ENCODE measurements around the gene ZNF487. TPM values are rescaled to one million over a fixed set of nuclear protein-coding genes. Genes with fewer than 3 reads are reported as not detected.

The ZNF487 gene
- total and polyA plus RNA-seq, 2 of the 4 experiments (the other 2 are of a cell fraction) = 1.7 to 2.7 TPM

DNA sequence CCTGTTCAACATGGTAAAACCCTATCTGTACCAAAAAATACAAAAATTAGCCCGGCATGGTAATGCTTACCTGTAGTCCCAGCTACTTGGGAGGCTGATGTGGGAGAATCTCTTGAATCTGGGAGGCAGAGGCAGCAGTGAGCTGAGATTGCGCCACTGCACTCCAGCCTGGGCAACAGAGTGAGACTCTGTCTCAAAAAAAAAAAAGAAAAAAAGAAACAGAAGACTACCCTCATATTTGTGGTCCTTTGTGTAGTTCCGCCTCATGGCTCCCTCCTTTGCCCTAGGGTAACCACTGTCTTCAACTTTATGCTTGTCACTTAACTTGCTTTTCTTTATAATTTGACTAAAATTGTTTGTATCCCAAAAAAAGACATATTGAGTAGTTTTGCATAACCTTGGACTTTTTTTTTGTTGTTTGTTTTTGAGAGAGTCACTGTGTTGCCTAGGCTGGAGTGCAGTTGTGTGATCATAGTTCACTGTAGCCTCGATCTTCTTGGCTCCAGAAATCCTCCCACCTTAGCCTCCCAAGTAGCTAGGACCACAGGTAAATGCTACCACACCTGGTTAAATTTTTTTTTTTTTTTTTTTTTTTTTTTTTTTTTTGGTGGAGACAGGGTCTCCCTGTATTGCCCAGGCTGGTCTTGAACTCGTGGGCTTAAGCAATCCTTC, 3.7 kb downstream of the ZNF487 start:
- WGBS, 2 experiments (ENCODE audit: extremely low coverage in 2 of 2, insufficient read length in 1 of 2) = no CpG with 5 or more reads among the region's 5 CpGs

More for the DNA sequence above, 3.7 kb downstream of the ZNF487 start:
- H3K9me1 ChIP-seq (ENCODE audit: insufficient read depth, low read length) = no peaks in the 10 kb centered on the region; the same call in 1 of the 2 replicates
- DNase-seq (no peak), ATAC-seq (ENCODE audit: low read depth) (no peak)
- no peak overlapping the region for H2AFZ ChIP-seq (replicated peaks; ENCODE audit: low read length, poor library complexity)
- H3K36me3 ChIP-seq (ENCODE audit: control insufficient read depth, insufficient read depth, low read length) = no peaks in the 10 kb centered on the region
- no peak overlapping the region for H3K9ac ChIP-seq (ENCODE audit: low read depth, low read length)
- no peak overlapping the region for H3K56ac ChIP-seq (ENCODE audit: extremely low read depth, insufficient read depth, low read length)
- no peak overlapping the region for H4K5ac ChIP-seq (ENCODE audit: low read depth, low read length)
- dilution Hi-C loops (cut with HindIII; ENCODE audit: low sequenced_read_pairs, unreplicated experiment) = no loop called here
- H3K4ac ChIP-seq (ENCODE audit: low read depth, low read length) = no peak overlapping the region
- CTCF ChIA-PET = no interaction called here
- no peak overlapping the region for H3K23ac ChIP-seq (ENCODE audit: low read depth, low read length)
- no peak overlapping the region for H2BK5ac ChIP-seq (ENCODE audit: low read depth, low read length, poor library complexity, severe bottlenecking)
- no peaks in the 10 kb centered on the region for H3K9me3 ChIP-seq (ENCODE audit: control insufficient read depth, insufficient read depth, low read length)
- no TSS peak for BruUV-seq (replicated peaks)
- no peak overlapping the region for H2AK9ac ChIP-seq (replicated peaks; ENCODE audit: low read depth, low read length, poor library complexity)
- H3K4me1 ChIP-seq (ENCODE audit: control insufficient read depth, insufficient read depth, low read length) = no peaks in the 10 kb centered on the region
- H3K79me1 ChIP-seq (ENCODE audit: low read depth in 1 of 2, low read length in 2 of 2) = peaks cover 4 to 7% of the 10 kb centered on the region in 2 experiments; a peak in 2 of 4 replicates
- H4K91ac ChIP-seq (ENCODE audit: insufficient read depth, low read depth, low read length) = no peak overlapping the region
- no peak overlapping the region for H2BK15ac ChIP-seq (ENCODE audit: low read depth, low read length)
- no peak overlapping the region for H4K8ac ChIP-seq (ENCODE audit: low read depth in 2 of 2, low read length in 2 of 2)
- H2BK120ac ChIP-seq (ENCODE audit: low read depth, low read length) = no peak overlapping the region
- no peaks in the 10 kb centered on the region for H4K20me1 ChIP-seq (ENCODE audit: insufficient read depth, low read length)
- intact Hi-C loops (cut with micrococcal nuclease) = no loop called here
- no peak overlapping the region for H3K27ac ChIP-seq (ENCODE audit: insufficient read depth, low read length)
- POLR2A ChIA-PET (ENCODE audit: unreplicated experiment) = no interaction called here
- in situ Hi-C loops (cut with MboI; ENCODE audit: low sequenced_read_pairs) = no loop called here
- no peak overlapping the region for H3K4me2 ChIP-seq (ENCODE audit: low read depth, low read length)
- TF ChIP-seq ELK1 (IDR thresholded peaks at IDR 0.05; ENCODE audit: borderline replicate concordance, low read depth, low read length) = no peak
- TF ChIP-seq, protein P1, sequence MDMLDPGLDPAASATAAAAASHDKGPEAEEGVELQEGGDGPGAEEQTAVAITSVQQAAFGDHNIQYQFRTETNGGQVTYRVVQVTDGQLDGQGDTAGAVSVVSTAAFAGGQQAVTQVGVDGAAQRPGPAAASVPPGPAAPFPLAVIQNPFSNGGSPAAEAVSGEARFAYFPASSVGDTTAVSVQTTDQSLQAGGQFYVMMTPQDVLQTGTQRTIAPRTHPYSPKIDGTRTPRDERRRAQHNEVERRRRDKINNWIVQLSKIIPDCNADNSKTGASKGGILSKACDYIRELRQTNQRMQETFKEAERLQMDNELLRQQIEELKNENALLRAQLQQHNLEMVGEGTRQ (IDR thresholded peaks at IDR 0.05; ENCODE audit: low read depth, low read length) = no peak
- no peak for TF ChIP-seq FOS (IDR thresholded peaks at IDR 0.05; ENCODE audit: low read depth, low read length)
- TF ChIP-seq CEBPB (IDR thresholded peaks at IDR 0.05; ENCODE audit: low read depth, low read length) = no peak
- no peak for TF ChIP-seq MAFK (IDR thresholded peaks at IDR 0.05; ENCODE audit: low read depth, low read length)
- no peak for TF ChIP-seq RFX5 (IDR thresholded peaks at IDR 0.05; ENCODE audit: low read depth, low read length)
- TF ChIP-seq, protein P2, sequence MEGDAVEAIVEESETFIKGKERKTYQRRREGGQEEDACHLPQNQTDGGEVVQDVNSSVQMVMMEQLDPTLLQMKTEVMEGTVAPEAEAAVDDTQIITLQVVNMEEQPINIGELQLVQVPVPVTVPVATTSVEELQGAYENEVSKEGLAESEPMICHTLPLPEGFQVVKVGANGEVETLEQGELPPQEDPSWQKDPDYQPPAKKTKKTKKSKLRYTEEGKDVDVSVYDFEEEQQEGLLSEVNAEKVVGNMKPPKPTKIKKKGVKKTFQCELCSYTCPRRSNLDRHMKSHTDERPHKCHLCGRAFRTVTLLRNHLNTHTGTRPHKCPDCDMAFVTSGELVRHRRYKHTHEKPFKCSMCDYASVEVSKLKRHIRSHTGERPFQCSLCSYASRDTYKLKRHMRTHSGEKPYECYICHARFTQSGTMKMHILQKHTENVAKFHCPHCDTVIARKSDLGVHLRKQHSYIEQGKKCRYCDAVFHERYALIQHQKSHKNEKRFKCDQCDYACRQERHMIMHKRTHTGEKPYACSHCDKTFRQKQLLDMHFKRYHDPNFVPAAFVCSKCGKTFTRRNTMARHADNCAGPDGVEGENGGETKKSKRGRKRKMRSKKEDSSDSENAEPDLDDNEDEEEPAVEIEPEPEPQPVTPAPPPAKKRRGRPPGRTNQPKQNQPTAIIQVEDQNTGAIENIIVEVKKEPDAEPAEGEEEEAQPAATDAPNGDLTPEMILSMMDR (conservative IDR thresholded peaks at IDR 0.05; ENCODE audit: low read depth, low read length) = no peak
- no peak for TF ChIP-seq NFE2L2 (IDR thresholded peaks at IDR 0.05; ENCODE audit: low read depth, low read length)
- TF ChIP-seq CHD1 (IDR thresholded peaks at IDR 0.05; ENCODE audit: low read depth, low read length) = no peak
- no peak for TF ChIP-seq MAZ (IDR thresholded peaks at IDR 0.05; ENCODE audit: borderline replicate concordance, low read depth, low read length)
- TF ChIP-seq POLR2A (IDR thresholded peaks at IDR 0.05; ENCODE audit: low read depth, low read length) = no peak
- TF ChIP-seq RAD21 (IDR thresholded peaks at IDR 0.05; ENCODE audit: low read length) = no peak
- TF ChIP-seq BHLHE40 (IDR thresholded peaks at IDR 0.05; ENCODE audit: low read depth, low read length) = no peak
- TF ChIP-seq RCOR1 (IDR thresholded peaks at IDR 0.05; ENCODE audit: insufficient replicate concordance, low read length) = no peak
- no peak for TF ChIP-seq MXI1 (IDR thresholded peaks at IDR 0.05; ENCODE audit: borderline replicate concordance, low read depth, low read length)
- no peak for TF ChIP-seq SMC3 (IDR thresholded peaks at IDR 0.05; ENCODE audit: low read depth, low read length)
- no peak overlapping the region for H3K4me3 ChIP-seq (ENCODE audit: insufficient read depth, low read depth, low read length)
- no peak overlapping the region for H2AK5ac ChIP-seq (ENCODE audit: low read depth, low read length)
- H3K14ac ChIP-seq (replicated peaks; ENCODE audit: low read depth, low read length) = no peak overlapping the region
- H3K27me3 ChIP-seq (ENCODE audit: control insufficient read depth, insufficient read depth, low read length) = no peaks in the 10 kb centered on the region
- no peak overlapping the region for H3K18ac ChIP-seq (ENCODE audit: low read depth, low read length)
- no peak overlapping the region for H2BK20ac ChIP-seq (ENCODE audit: low read depth, low read length)

All from IMR-90 (cell line).